Endodermal cell (in vitro differentiated cells): ENCODE results near the gene STOX2. TPM values are rescaled to one million over a fixed set of nuclear protein-coding genes. Genes with fewer than 3 reads are reported as not detected.
"Not testable (repeated sequence)": the region's sequence is repeated elsewhere in the genome, so short reads cannot be mapped to it uniquely, and the experiment has no call there.

Source experiments
- DNase-seq: peaks from one replicate; pipeline ENCODE4 v3.0.0-alpha.2; 2017
- H3K27ac ChIP-seq: 2 replicates; pipeline ENCODE4 v1.5.1; 2013; ENCODE audit warnings: mild to moderate bottlenecking, low read depth, low read length, moderate library complexity
- H3K27me3 ChIP-seq: 2 replicates; pipeline ENCODE4 v1.6.1; 2013; ENCODE audit warnings: mild to moderate bottlenecking, low read length, moderate library complexity; ENCODE audit not compliant: insufficient read depth, control insufficient read depth, poor library complexity, severe bottlenecking
- H3K36me3 ChIP-seq: 2 replicates; pipeline ENCODE4 v1.7.0; 2013; ENCODE audit warnings: mild to moderate bottlenecking, low read length, moderate library complexity; ENCODE audit not compliant: control insufficient read depth, insufficient read depth
- H3K4me1 ChIP-seq: one replicate; pipeline ENCODE4 v1.7.0; 2013; ENCODE audit warnings: low read length; ENCODE audit not compliant: control insufficient read depth, insufficient read depth
- H3K4me3 ChIP-seq: 2 replicates; pipeline ENCODE4 v1.5.1; 2013; ENCODE audit warnings: mild to moderate bottlenecking, low read length, moderate library complexity
- H3K9ac ChIP-seq: 2 replicates; pipeline ENCODE4 v1.6.1; 2013; ENCODE audit warnings: mild to moderate bottlenecking, low read length, moderate library complexity; ENCODE audit not compliant: poor library complexity, severe bottlenecking; ENCODE audit errors: extremely low read depth
- H3K9me3 ChIP-seq: 2 replicates; pipeline ENCODE4 v1.6.1; 2013; ENCODE audit warnings: mild to moderate bottlenecking, low read length, moderate library complexity; ENCODE audit not compliant: control insufficient read depth
- H3K27ac Mint-ChIP-seq: 2 replicates; pipeline ENCODE4 v1.8.0; 2020; ENCODE audit warnings: mixed read lengths
- H3K27me3 Mint-ChIP-seq: 2 replicates; pipeline ENCODE4 v1.8.0; 2021; ENCODE audit warnings: mild to moderate bottlenecking, mixed read lengths; ENCODE audit not compliant: insufficient read depth
- H3K36me3 Mint-ChIP-seq: 2 replicates; pipeline ENCODE4 v1.8.0; 2020; ENCODE audit warnings: low read depth, mixed read lengths
- H3K4me1 Mint-ChIP-seq: 2 replicates; pipeline ENCODE4 v1.8.0; 2020; ENCODE audit warnings: mixed read lengths
- H3K4me3 Mint-ChIP-seq: 2 replicates; pipeline ENCODE4 v1.8.0; 2020; ENCODE audit warnings: mild to moderate bottlenecking, moderate library complexity, mixed read lengths
- H3K9me3 Mint-ChIP-seq: 2 replicates; pipeline ENCODE4 v1.8.0; 2020; ENCODE audit warnings: mild to moderate bottlenecking, mixed read lengths
- CTCF ChIP-seq: fragments of 200-600 bp; sonication (generic); conservative IDR thresholded peaks from 2 replicates; pipeline ENCODE4 v1.5.0; 2021; ENCODE audit warnings: antibody characterized with exemption, mild to moderate bottlenecking
- WGBS, 2 experiments: methylation state at CpG; one replicate each; pipeline versions ENCODE4 v1.1.5 to v1.1.7; 2013; ENCODE audit warnings: missing lambda C conversion rate in 2 of 2, mixed read lengths in 1 of 2; ENCODE audit not compliant: insufficient coverage in 1 of 2, insufficient read length in 1 of 2; 5-methylcytosine and 5-hydroxymethylcytosine counted together
- total RNA-seq, 2 donors: library from RNA; stranded (reverse); fragmentation: NEBNext Ultra II Directional in 1 of 2; extraction: Animal tissue kit (Norgen Biotek cat#: 25700) in 1 of 2; gene quantifications; 2 replicates in 1 of 2; 3 replicates in 1 of 2; pipeline ENCODE4 v1.2.1, GENCODE V29; 2021

Gene STOX2
- total RNA-seq, 2 donors from 2014 or later = 8.5 to 13.1 TPM

DNA sequence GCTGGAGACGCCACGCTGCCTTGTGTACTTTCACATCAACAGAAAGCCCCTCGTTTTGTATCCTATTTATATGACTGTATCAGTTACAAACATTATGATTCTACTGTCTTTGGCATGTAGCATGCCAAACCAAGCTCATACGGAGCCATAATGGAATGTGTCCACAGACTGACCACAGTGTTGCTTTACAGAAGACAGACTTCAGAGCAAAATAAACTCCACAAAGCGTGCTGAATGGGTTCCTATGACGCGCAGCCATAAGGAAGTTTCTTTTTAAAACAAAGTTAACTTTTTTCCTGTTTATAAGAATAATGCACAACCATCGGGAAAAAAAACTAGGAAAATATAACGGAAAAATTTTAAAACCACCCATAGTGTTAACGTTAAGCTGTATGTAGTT, 136.0 kb downstream of the STOX2 start:
- 93% methylated on average over 2 to 10 of the region's 10 CpGs for WGBS, 2 experiments
- Mint-ChIP-seq H3K4me1 (peaks cover 8% of the 10 kb centered on the region), H3K4me3 (no peak overlapping the region), H3K36me3 (no peaks in the 10 kb centered on the region), H3K27ac (no peak overlapping the region), H3K9me3 (peaks cover 13% of the 10 kb centered on the region), H3K27me3 (peaks cover 32% of the 10 kb centered on the region)
- Histone ChIP-seq H3K4me3 (no peak overlapping the region), H3K9me3 (peaks cover 16% of the 10 kb centered on the region), H3K27me3 (no peaks in the 10 kb centered on the region), H3K36me3 (no peaks in the 10 kb centered on the region), H3K9ac (no peak overlapping the region), H3K4me1 (no peaks in the 10 kb centered on the region), H3K27ac (no peak overlapping the region)
- no peak for DNase-seq
- TF ChIP-seq CTCF = no peak

- Mint-ChIP-seq H3K4me1 (no peaks in the 10 kb centered on the region), H3K4me3 (no peak overlapping the region), H3K27ac (no peak overlapping the region), H3K9me3 (peaks cover 25% of the 10 kb centered on the region), H3K36me3 (peaks cover 2% of the 10 kb centered on the region), H3K27me3 (peaks cover 7% of the 10 kb centered on the region)
- H3K36me3 ChIP-seq = no peaks in the 10 kb centered on the region
- 60% methylated on average over 1 of the region's 1 CpG; no CpG with 5 or more reads in 1 of the 2 experiments for WGBS, 2 experiments
- TF ChIP-seq CTCF = no peak
- H3K9ac ChIP-seq = no peak overlapping the region
- H3K4me3 ChIP-seq = no peak overlapping the region
- peaks cover 21% of the 10 kb centered on the region for H3K9me3 ChIP-seq
- H3K4me1 ChIP-seq = no peaks in the 10 kb centered on the region
- H3K27ac ChIP-seq = no peak overlapping the region
- DNase-seq = no peak
- H3K27me3 ChIP-seq = no peaks in the 10 kb centered on the region
Observed at GRCh38 chr4:184046148-184046547, 141.0 kb downstream of the STOX2 start.

DNA sequence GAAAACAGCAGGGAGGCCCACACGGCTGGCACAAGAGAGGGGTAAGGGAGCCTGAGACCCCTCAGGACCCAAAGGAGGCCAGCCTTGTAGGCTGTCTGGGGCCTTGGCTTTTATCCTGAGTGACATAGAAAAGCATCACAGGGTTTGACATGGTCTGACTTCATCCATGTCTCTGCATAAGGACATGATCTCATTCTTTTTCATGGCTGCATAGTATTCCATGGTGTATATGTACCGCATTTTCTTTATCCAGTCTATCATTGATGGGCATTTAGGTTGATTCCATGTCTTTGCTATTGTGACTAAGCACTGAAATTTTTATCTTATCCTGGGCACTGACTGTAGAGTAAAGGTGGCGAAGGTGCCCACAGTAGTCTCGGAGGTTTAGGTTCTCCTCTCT, 146.2 kb downstream of the STOX2 start:
- not testable (repeated sequence) for H3K27ac ChIP-seq, H3K27ac Mint-ChIP-seq, H3K27me3 ChIP-seq, H3K27me3 Mint-ChIP-seq, H3K36me3 Mint-ChIP-seq, H3K4me3 ChIP-seq, H3K9ac ChIP-seq, H3K4me1 ChIP-seq, H3K9me3 ChIP-seq, DNase-seq, H3K36me3 ChIP-seq, H3K4me1 Mint-ChIP-seq, H3K4me3 Mint-ChIP-seq
- whole genome bisulfite sequencing, 2 experiments = 81 to 89% methylated on average over 4 of the region's 4 CpGs
- peaks cover 12% of the 10 kb centered on the region for H3K9me3 Mint-ChIP-seq

DNA sequence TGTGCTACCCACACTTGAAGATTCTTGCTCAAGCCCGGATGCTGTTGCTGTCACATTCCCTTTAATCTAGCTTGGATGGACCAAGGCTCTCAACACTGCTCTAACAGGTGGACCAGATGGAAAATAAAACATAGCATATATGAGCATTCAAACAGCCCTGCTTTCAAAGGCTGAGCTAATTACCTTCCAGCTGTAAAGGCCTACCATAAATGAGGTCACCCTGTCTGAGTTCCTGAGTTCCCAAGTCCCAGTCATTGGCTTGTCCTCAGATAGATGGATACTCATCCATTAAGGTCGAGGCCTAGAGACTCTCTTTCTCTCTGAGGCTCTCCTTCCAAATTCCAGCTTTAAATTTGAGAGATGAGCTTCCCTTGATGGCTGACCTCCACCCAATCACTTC, 147.5 kb downstream of the STOX2 start:
- no peak overlapping the region for H3K4me3 Mint-ChIP-seq
- no peaks in the 10 kb centered on the region for H3K27me3 Mint-ChIP-seq
- no peak for TF ChIP-seq CTCF
- Histone ChIP-seq H3K9me3 (no peaks in the 10 kb centered on the region), H3K27ac (no peak overlapping the region), H3K4me3 (no peak overlapping the region), H3K27me3 (no peaks in the 10 kb centered on the region), H3K36me3 (no peaks in the 10 kb centered on the region), H3K9ac (no peak overlapping the region), H3K4me1 (no peaks in the 10 kb centered on the region)
- no peak for DNase-seq
- H3K9me3 Mint-ChIP-seq = peaks cover 2% of the 10 kb centered on the region
- WGBS, 2 experiments = 89 to 100% methylated on average over 1 to 2 of the region's 2 CpGs
- no peak overlapping the region for H3K27ac Mint-ChIP-seq
- H3K4me1 Mint-ChIP-seq = peaks cover 6% of the 10 kb centered on the region
- H3K36me3 Mint-ChIP-seq = no peaks in the 10 kb centered on the region
